GM18870 (cell line): ENCODE results near the gene CCDC112.
A peak's percentile ranks its signal among the peaks of the same experiment; 100 is the strongest.
"Not testable (repeated sequence)": the region's sequence is repeated elsewhere in the genome, so short reads cannot be mapped to it uniquely, and the experiment has no call there.

Experiments used
- ATAC-seq: cut with Tn5 transposase; IDR thresholded peaks from one replicate; pipeline ENCODE4 v1.9.1; 2021; ENCODE audit warnings: moderate library complexity; ENCODE audit not compliant: unreplicated experiment

Gene CCDC112

DNA sequence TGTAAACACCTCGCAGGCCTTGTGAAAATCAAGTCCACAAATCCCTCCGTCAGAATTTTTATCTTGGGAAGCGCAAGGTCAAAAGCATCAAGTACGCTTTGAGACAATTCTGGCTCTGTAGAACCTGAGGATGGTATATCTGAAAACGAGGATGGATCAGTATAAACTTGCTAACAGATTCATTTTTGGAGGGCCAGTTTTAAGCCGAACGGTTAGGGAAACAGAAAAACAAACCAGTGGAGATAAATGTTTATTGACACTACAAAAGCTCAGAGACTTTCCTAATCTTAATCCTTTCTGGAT lies 33.4 kb downstream of the CCDC112 start:
- no peak for ATAC-seq

DNA sequence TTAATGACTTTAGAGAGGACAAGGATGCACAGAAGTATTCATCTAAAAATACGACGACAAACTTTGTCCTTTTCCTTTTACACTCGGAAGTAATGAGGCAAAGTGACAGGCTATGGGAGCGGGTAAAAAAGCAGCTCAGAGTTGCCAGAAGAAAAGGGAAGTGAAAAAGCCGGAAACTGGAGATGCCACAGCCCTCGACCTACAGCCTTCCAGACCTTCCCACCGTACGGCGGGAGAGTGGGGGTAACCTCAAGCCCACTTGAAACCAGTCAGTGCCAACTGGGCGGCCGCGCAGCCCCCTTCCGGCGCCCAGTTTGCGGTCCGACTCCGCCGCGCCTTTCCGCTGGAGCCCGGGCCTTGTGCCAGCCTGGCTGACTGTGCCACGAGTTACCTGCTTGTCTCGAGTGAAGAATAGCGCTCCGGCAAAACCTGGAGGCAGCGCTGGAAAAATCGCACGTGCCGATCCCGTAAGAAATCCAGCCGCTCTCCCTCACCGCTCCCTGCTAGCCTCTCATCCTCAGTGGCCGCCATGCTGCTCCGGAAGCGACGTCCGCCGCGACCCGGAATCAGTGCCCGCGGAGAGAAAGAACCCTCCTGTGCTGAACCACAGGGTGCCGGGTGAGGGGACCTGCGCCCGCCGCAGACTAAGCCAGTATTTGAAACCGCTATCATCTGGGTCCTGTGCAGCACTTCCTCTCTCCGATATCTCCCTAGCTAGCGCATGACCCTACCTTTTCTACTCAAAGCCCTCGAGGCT lies 34.0 kb downstream of the CCDC112 start, which contains the start of gene PGGT1B:
TSS of gene PGGT1B (minus strand) at position 557 of the 757 bp plus-strand sequence. CDS start at position 531, 26 bp downstream.
- peak; percentile 88 for ATAC-seq

DNA sequence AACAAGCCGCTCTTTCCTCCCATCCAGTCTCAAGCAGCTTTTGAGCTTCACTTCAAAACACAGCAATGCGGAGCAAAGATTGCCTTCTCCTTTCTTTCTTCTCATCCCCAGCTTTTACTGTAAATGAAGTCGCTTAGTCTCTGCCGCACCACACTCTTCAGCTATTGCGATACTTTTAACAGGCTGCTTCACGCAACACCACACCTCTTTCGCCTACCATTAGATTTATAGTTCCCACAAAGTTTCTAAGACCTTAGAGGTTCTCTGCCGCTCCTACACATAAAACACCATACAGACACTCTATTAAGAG lies 34.5 kb downstream of the CCDC112 start:
- ATAC-seq, result peak; percentile 57

DNA sequence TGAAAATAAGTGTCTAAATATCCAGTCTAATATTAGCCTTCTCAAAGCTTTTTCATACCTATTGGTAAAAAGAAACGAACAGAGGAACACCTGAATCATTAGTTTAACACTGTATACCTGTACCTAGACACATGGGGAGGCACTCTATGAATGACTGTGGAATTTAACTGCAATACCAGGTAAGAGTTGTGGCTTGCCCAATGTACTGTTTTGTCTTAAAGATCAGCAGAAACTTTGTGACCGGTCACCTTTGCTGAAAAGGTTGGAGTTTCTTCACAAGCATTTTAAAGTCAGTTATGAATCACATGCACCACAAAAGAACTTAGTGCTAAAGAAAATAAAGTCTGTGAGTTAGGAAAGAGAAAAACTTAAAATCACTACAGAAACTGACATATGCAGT lies 36.2 kb downstream of the CCDC112 start:
- no peak for ATAC-seq

DNA sequence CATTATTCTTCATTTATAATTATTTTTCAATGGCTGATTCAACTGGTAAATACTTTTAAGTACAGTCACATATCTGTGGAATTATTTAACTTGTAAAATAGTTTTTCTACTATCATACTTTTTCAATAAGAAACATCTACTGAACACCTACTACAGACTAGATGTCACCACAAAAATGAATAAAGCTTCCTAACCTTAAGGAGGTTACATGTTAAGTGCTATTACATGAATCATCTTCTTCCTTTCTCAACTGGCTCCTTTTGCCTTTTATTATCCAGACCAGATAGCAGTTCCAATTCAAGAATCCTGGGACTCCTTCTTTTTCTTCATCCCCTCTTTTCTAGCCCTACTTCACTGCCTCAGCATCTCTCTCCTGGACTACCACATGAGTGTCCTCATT lies 38.5 kb downstream of the CCDC112 start:
- no peak for ATAC-seq

DNA sequence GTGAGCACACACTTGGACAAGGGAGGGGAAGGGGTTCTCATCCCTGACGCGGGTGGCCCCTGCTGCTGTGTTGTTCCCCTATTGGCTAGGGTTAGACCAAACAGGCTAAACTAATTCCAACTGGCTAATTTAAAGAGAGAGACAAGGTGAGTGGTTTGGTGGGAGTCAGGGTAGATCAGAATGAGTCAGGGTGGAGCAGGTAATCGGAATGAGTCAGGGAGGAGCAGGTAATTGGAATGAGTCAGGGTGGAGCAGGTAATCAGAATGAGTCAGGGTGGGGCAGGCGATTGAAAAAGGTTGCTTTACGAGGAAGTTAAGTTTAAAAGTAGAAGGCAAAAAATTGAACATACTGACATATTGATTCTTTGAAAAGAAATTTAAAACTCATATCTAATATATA lies 47.1 kb downstream of the CCDC112 start:
- not testable (repeated sequence) for ATAC-seq

DNA sequence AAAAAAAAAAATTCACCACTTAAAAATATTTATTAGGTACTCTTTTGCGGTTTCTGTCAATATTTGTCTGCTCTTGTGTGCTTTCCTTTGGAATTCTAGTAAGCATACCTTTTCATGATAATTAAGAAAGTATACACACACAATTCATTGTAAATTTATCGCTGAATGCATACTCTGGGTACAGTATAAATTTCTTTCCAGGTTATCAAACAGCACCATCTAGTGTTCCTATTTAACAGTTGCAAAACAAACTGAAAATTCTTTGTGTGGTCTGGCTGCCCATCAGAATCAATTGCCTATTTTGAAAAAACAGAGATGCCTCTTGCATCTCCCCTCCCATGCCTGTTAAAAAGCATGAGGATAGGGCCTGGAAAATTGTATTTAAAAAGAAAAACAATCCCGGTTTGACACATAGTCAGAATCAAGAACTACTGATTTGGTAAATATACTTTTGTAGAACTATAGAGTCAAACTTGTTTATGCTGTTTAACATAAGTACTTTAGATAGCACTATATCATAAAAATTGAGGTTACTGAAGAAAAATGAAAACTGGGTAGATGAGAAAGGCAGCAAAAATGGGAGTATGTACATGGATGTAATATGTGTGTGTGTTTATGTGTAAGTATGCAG lies 50.0 kb downstream of the CCDC112 start:
- peak; percentile 77 for ATAC-seq

GRCh38 chr5:115243412-115243811 lies 53.0 kb downstream of the CCDC112 start:
- peak; percentile 78 for ATAC-seq

DNA sequence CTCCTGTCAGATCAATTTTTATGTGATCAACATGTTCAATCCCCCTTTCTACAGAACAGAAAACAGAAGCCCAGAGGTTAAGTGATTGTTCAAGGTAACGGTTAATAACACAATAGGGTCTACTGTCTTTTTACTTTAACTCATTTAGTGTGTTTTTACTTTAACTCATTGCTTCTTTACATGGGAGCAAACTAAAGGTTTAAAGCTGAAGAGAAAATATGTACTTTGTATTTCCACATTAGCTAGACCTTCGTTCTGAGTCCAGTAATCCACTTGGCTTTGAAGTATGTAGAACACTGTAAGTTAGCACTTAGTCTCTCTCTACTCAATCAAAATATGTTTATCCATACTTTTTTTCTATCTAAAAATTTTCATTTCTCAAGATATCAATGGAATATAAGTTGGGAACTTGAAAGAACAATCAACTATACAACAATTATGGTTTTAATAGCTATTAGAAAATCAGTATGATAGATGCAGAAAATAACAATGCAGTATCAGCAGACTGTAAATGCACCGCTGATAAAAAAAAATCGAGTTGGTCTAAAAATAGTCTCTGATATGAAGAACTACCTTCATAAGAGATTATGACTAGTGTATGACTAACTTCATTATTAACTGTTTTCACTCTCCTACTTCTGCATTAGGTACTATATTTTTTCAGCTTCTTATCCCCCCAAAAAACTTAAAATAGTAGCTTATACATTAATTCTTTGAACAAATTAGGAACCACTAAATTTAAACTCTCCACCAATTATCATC lies 54.4 kb downstream of the CCDC112 start:
- no peak for ATAC-seq

GRCh38 chr5:115237066-115237465 lies 59.4 kb downstream of the CCDC112 start:
- ATAC-seq, result no peak

DNA sequence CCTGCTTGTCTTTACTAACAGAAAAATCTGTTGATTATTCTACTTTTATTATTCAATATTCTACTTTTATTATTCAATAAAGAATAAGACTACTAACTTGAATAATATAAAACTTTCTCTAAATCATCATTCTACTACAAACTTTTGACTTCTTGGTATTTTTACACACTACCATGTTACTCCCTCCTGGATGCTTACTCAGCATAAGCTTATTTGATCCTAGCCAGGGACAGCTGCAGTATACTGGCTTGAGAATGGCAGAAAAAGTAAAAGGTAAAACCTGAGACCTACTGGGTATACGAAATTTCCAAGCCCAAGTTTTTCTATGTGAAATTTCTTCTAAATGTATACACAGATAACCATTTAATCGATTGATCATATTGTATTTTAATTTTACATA lies 59.9 kb downstream of the CCDC112 start:
- ATAC-seq, result no peak

- no peak for ATAC-seq
These were observed 64.9 kb downstream of the CCDC112 start for GRCh38 chr5:115231598-115231997.

GRCh38 chr5:115229606-115230005 lies 66.8 kb downstream of the CCDC112 start:
- no peak for ATAC-seq

- no peak for ATAC-seq
These were observed 69.2 kb downstream of the CCDC112 start for GRCh38 chr5:115227281-115227680.
